ES-I3 (cell line): ENCODE data around the gene PLEKHG3.

ENCODE experiments used
- H3K36me3 ChIP-seq: 2 replicates; pipeline ENCODE4 v1.6.1; 2013; ENCODE audit warnings: mild to moderate bottlenecking, low read length, control low read depth, moderate library complexity; ENCODE audit not compliant: insufficient read depth
- H3K4me1 ChIP-seq: 2 replicates; pipeline ENCODE4 v1.6.1; 2013; ENCODE audit warnings: mild to moderate bottlenecking, control low read depth, low read length; ENCODE audit not compliant: insufficient read depth
- H3K9ac ChIP-seq: 2 replicates; pipeline ENCODE4 v1.6.1; 2013; ENCODE audit warnings: low read depth, mild to moderate bottlenecking, low read length, moderate library complexity
- H3K9me3 ChIP-seq: 2 replicates; pipeline ENCODE4 v1.6.1; 2013; ENCODE audit warnings: mild to moderate bottlenecking, low read length, moderate library complexity; ENCODE audit not compliant: control insufficient read depth, insufficient read depth

PLEKHG3 gene

DNA sequence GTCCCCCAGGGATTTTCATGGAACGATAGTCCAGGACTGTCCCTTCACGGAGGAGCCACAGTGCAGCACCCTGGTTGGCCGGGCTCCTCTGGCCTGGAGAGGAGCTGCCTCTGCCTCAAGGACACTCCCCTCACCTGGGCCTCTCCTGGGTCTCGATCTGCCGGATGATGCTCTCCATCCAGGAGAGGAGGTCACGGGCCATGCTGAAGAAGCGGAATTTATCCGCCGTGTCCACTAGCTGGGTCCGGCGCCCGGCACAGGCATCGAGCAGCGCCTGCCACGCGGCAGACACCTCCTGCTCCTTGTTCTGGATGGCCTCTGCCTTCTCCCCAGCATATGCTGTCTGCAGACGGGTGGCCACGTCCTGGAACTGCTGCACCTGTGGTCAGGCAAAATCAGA is 66.5 kb downstream of the PLEKHG3 start:
- peaks cover 21% of the 10 kb centered on the region; the same call in 1 of the 2 replicates for H3K4me1 ChIP-seq
- H3K9me3 ChIP-seq: peaks cover 3% of the 10 kb centered on the region; the same call in 1 of the 2 replicates
- H3K9ac ChIP-seq: no peak overlapping the region

DNA sequence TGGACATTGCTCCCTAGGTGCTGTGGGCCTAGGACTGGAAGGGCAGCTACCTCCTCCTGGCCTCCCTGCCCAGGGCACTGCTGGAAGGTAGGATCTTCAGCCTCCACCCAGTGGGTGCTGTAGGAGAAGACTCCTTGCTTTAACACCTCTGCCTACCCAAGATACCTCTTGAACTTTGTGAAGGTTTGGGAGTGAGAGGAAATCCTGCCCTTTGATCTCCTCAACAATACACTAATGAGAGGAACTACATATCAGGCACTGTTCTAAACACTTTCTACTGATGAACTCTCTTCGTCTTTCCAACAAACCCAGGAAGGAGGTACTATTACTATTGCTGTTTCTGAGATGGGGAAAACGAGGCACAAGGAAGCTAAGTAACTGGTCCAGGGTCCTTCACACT is 66.9 kb downstream of the PLEKHG3 start:
- Histone ChIP-seq H3K4me1 (peaks cover 20% of the 10 kb centered on the region; the same call in 1 of the 2 replicates), H3K9ac (no peak overlapping the region), H3K9me3 (peaks cover 3% of the 10 kb centered on the region; the same call in 1 of the 2 replicates), H3K36me3 (no peaks in the 10 kb centered on the region)

More for the DNA sequence above, 66.5 kb downstream of the PLEKHG3 start:
- no peaks in the 10 kb centered on the region for H3K36me3 ChIP-seq

DNA sequence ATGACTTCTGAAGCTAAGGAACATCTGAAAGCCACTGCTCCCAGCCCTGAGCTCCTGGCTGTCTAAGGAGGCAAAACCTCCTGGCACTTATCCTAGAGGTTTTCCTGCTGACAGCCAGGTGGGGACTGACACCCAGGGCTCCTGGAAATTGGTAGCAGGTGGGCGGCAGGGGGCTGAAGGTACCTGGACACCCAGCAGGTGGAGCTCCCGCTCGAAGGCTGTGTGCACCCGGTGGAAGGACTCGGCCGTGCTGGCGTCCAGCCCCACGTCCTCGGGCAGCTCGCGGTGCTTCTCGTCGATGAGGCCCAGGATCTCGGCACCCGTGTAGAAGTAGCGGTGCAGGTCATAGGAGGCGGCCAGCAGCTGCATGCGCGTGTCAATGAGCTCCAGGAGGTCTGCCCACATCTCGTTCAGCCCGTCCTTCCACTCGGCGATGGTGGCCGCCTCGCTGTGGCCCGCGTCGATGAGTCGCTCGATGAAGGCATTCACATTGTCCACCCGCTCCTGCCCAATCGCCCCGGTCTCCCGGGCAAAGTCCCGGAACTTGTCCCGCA is 68.2 kb downstream of the PLEKHG3 start:
- H3K9ac ChIP-seq: no peak overlapping the region

DNA sequence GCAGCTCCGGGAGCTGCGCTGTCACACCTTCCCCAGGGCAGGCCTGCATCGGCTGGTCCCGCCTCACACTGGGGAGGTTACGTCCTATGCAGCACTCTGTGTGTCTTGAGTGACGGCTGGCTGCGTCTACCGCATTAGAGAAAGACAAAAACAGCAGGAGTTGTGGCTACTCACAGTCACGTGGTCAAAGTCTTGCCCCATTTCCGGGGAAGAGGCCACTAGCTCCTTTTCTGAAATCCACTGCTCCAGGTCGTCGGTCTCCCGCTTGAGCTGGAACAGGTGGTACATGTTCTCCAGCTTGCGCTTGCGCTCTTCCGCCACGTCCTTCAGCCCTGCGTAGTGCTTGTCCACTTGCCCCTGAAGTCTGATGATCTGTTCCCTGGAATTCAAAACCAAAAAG is 68.8 kb downstream of the PLEKHG3 start:
- Histone ChIP-seq H3K36me3 (no peaks in the 10 kb centered on the region), H3K4me1 (peaks cover 4% of the 10 kb centered on the region; the same call in 1 of the 2 replicates), H3K9me3 (peaks cover 3% of the 10 kb centered on the region; the same call in 1 of the 2 replicates), H3K9ac (no peak overlapping the region)

More for the DNA sequence above, 68.2 kb downstream of the PLEKHG3 start:
- H3K9me3 ChIP-seq: peaks cover 3% of the 10 kb centered on the region; the same call in 1 of the 2 replicates
- H3K36me3 ChIP-seq: no peaks in the 10 kb centered on the region
- H3K4me1 ChIP-seq: peaks cover 9% of the 10 kb centered on the region; the same call in 1 of the 2 replicates

DNA sequence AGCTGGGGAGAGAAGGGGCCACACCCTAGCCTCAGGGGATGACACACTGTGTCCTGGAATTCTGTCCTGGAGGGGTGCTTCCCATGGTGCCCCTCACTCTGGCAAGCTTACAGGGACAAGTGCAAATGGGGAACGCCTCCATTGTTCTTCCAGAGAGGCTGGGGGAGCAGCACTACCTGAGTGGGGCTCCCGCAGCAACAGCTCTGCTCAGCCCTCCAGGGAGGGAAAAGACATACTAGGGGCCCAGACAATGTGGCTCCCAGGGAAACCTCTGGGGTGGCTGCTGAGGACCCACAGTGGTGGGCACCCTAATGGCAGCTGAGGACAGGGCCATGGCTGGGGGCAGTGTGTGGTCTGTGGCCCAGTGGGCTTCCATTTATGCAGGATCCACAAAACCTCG is 69.4 kb downstream of the PLEKHG3 start:
- H3K4me1 ChIP-seq: peaks cover 4% of the 10 kb centered on the region; the same call in 1 of the 2 replicates
- H3K9me3 ChIP-seq: peaks cover 3% of the 10 kb centered on the region; the same call in 1 of the 2 replicates
- H3K9ac ChIP-seq: no peak overlapping the region
- no peaks in the 10 kb centered on the region for H3K36me3 ChIP-seq

DNA sequence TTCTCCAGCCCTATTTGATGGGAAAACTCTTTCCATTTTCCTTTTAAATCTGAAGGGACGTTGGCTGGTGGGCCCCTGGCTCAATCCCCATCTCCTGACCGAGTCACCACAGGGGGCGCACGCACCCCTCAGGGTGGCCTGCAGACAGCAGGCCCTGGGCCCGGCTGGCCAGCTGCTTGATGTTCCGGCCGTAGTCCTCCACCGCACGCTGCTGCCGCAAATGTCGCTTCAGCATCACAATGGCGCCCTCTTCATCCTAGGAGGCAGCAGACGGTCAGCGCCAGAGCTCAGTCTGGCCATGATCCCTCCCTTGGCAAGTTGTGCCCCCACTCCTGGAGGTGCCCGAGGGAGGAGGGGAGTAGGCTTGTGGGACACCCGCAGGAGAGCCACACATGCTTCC is 70.0 kb downstream of the PLEKHG3 start:
- no peak overlapping the region for H3K9ac ChIP-seq
- H3K9me3 ChIP-seq: peaks cover 3% of the 10 kb centered on the region; the same call in 1 of the 2 replicates
- H3K4me1 ChIP-seq: no peaks in the 10 kb centered on the region
- H3K36me3 ChIP-seq: no peaks in the 10 kb centered on the region

DNA sequence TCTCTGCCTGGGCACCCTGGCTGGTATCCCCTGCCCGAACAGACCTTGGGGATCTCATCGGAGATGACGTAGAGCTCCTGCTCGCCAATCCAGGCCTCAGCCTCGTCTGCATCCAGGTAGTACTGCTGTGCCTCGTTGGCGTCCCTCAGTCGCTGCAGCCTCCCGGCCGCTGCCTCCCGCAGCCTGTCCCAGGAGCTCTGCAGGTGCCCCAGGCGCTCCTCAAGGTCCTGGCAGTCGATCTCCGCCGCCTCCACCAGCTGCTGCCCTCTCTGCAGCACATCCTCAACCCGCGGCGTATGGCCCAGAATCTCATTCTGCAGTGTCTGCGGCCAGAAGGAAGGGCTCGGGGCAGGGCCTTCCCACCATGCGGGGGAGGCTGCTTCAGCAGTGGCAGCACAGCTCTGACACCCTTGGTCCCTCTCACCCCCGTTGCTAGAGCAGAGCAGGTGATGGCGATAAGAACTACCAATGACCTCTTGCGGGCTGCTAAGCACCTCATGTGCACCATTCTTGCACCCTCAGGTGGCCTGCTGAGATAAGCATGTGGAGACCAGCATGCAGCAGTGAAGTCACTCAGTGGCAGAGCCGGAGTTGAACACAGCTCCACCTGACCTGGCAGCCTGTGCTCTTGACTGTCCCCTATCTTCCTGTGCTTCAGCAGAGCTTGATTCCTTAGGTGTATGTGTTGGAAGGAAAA is 71.0 kb downstream of the PLEKHG3 start:
- H3K9me3 ChIP-seq: peaks cover 3% of the 10 kb centered on the region; the same call in 1 of the 2 replicates
- H3K9ac ChIP-seq: no peak overlapping the region
- H3K4me1 ChIP-seq: no peaks in the 10 kb centered on the region
- no peaks in the 10 kb centered on the region for H3K36me3 ChIP-seq

DNA sequence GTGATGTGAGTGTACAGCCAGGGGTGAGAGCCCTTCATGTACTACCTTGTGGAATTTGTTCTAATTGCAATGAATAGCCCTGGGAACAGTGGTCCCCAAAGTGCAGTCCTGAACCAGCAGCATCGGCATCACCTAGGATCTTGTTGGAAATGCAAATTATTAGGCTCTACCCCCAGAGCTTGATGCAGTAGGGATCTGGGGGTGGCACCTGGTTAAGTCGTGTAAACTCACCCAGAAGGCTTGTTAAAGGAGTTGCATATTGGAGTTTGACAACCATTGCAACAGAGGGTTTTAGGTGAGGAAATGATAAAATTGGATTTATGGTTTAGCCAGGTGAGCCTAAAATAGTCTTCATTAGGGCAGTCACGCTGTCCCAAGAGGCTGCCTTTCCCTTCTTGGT is 73.2 kb downstream of the PLEKHG3 start:
- Histone ChIP-seq H3K36me3 (no peaks in the 10 kb centered on the region), H3K4me1 (no peaks in the 10 kb centered on the region), H3K9ac (no peak overlapping the region), H3K9me3 (peaks cover 3% of the 10 kb centered on the region; the same call in 1 of the 2 replicates)

DNA sequence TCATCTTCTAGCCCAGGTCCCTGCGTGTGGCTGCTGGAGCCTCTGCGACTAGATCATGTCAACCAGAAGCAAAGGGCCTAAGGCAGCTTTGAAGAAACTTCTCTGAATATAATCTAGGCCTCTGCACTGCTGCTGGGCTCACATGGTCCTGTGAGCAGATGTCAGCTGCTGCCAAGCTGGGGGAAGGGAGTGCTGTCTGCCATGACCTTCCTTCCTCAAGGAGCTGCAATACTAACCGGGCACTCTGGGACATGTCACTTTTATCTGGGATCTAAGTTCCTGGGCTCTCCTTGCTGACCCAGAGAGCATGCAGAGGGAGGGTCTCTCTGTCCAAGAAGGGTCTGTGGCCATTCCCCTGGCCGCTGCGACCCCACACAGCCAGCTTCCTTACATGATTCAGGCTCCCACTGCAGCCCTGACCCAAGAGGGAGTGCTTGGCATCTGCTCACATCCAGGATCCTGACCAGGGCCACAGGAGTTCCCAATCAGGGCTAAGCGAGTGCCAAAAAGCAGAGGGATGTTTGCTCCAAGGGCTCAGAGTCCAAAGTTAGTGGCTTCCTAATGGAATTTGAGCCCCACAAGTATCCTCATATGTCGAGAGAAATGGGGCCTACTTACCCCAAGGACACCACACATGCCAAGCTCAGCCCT is 74.0 kb downstream of the PLEKHG3 start:
- peaks cover 3% of the 10 kb centered on the region; the same call in 1 of the 2 replicates for H3K9me3 ChIP-seq
- no peaks in the 10 kb centered on the region for H3K36me3 ChIP-seq
- no peak overlapping the region for H3K9ac ChIP-seq
- H3K4me1 ChIP-seq: no peaks in the 10 kb centered on the region

DNA sequence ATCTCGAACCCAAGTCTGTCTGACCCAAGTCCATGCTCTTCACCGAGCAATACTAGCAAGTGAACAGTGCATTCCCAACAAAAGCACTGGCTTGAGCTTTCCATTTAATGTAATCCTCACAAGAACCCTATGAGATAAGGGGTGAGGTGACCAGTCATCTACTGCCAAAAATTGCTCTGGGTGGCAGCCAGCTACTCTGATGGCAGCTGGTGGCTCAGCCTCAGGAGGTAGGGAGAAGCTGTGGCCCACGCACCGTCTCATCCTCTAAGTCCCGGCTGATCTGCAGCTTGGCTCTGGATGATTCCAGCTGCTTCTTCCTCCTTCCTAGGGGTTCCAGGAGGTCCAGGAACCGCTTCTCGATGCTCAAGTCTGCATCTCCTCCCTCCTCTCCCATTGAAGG is 75.2 kb downstream of the PLEKHG3 start:
- H3K9me3 ChIP-seq: no peaks in the 10 kb centered on the region
- H3K36me3 ChIP-seq: no peaks in the 10 kb centered on the region
- no peak overlapping the region for H3K9ac ChIP-seq
- no peaks in the 10 kb centered on the region for H3K4me1 ChIP-seq

DNA sequence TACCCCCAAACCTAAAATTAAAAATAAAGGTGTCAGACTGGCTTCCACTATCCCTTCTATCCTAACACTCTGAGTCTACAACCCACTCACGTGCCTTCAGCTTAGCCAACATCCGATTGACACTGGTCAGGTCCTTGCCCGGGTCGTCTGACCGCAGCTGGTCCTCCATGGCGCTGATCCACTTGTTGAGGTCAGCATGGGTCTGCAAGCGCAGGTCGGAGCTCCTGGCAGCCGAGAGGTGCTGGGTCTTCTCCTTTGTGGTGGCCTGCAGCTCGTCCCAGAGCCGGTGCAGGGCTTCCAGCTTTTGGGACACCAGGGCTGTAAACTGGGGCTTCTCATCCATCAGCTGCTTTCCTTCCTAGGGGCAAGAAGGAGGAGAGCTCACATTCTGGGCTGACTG is 78.0 kb downstream of the PLEKHG3 start:
- Histone ChIP-seq H3K36me3 (no peaks in the 10 kb centered on the region), H3K9ac (no peak overlapping the region), H3K9me3 (no peaks in the 10 kb centered on the region), H3K4me1 (no peaks in the 10 kb centered on the region)

DNA sequence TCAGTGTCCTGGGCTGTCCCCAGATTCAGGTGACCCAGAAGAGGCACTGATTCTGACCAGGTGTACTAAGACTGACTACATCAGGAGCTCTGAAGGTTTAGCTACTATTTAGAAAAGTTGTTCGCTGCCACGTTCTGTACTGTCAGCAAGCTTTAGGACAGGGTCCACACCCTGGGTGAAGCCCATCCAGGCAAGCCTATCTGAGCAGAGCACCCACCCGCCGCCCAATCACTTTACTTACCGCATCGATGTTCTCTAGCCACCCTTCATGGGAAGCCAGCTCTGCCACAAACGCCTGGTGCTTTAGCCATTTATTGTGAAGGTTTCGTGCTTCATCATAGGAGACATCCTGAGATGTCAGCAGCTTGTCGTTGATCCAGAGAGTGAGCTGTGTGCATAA is 79.8 kb downstream of the PLEKHG3 start:
- H3K9ac ChIP-seq: no peak overlapping the region
- H3K9me3 ChIP-seq: no peaks in the 10 kb centered on the region
- H3K36me3 ChIP-seq: no peaks in the 10 kb centered on the region
- H3K4me1 ChIP-seq: no peaks in the 10 kb centered on the region

DNA sequence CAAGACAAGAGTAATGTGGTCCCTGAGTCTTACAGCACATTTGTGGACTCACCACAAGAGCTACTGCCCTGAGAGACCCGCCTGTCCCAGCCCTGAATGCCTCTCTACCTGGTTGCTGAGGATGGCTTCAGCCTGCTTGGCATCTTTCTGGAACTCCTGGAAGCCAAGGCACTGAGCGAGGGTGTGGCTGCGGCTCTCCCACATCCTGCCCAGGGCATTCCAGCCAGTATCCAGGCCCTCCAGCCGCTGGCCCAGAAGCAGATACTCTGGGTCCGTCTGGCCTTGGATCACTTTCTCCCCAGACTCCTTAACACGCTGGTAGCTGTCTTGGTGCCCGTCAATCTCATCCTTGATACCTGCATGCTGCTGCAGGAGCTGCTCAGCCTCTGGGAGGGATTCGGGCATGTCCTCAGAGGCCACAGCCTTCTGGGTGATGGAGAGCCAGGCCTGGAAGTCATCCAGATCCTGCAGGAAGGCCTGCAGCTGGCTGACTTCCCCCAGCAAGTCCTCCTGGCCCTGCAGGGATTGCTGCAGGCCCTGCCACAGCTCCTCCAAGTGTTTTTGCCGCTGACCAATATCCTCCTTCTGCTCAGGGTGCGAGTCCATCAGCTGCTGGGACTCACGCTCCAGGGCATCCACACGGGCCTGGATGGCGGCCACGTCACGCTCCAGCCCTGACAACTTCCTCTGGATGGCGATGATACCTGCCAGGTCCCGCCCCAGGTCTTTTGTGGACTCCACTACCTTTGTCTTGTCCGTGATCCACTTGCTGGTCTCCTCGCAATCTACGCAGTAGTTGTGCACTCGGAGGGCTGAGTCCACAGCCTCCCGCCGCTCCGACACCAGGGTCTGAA is 82.3 kb downstream of the PLEKHG3 start:
- Histone ChIP-seq H3K4me1 (peaks cover 15% of the 10 kb centered on the region), H3K36me3 (no peaks in the 10 kb centered on the region), H3K9me3 (no peaks in the 10 kb centered on the region), H3K9ac (no peak overlapping the region)

DNA sequence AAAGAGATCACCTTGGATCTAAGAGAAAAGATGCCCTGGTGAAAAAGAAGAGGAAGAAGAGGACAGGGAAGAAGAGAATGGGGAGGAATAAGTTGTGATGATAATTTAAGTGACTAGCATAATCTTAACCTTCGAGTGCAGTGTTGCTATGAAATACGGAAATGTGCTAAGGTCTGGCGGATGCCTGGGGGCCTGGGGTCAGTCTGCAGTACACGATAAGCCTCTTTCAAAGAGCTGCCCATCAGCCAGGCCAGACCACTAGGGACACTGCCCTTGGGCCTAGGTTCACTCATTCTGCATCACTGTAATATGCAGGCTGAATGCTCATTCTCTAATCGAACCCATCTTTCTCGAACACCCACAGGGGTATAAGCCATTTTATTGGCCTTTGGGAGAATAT is 83.4 kb downstream of the PLEKHG3 start:
- no peak overlapping the region for H3K9ac ChIP-seq
- peaks cover 15% of the 10 kb centered on the region for H3K4me1 ChIP-seq

More for the DNA sequence above, 83.4 kb downstream of the PLEKHG3 start:
- Histone ChIP-seq H3K36me3 (no peaks in the 10 kb centered on the region), H3K9me3 (no peaks in the 10 kb centered on the region)
